ENCODE data around the gene GPS1.

Gene GPS1

DNA sequence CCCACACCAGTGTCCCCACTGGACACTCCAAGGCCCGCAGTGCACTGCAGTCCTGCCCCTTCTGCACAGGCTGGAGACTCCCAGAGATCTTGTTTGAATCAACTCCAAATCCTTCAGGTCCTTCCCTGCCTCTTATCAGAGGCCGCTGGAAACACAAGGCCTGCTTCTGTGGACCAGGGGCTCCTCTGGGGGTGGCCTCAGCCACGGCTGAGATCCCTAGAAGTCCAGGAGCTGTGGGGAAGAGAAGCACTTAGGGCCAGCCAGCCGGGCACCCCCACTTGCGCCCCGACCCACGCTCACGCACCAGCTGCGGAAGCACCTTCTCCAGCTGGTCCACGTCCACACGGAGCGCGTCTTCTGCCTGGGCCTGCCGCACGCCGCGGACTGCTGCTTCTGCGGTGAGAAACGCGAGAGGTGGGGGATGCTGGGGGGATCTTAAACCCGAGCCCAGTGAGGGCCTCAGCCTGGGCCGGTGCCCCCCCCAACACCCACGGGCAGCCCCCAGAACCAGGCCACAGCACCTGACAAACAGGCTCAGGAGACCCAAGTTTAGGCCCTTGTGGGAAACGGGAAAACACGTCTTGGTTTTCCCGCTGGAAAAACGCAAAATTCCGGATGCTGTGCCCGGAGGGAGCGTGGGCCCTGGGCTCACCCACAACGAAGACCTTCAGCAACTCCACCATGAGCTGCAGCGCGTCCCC lies 32.6 kb upstream of the GPS1 start:
- no peak for DNase-seq (ENCODE audit: low read depth)
- H3K4me3 ChIP-seq (ENCODE audit: control insufficient read depth, low read depth, low read length): no peak overlapping the region
- TF ChIP-seq, protein P1, sequence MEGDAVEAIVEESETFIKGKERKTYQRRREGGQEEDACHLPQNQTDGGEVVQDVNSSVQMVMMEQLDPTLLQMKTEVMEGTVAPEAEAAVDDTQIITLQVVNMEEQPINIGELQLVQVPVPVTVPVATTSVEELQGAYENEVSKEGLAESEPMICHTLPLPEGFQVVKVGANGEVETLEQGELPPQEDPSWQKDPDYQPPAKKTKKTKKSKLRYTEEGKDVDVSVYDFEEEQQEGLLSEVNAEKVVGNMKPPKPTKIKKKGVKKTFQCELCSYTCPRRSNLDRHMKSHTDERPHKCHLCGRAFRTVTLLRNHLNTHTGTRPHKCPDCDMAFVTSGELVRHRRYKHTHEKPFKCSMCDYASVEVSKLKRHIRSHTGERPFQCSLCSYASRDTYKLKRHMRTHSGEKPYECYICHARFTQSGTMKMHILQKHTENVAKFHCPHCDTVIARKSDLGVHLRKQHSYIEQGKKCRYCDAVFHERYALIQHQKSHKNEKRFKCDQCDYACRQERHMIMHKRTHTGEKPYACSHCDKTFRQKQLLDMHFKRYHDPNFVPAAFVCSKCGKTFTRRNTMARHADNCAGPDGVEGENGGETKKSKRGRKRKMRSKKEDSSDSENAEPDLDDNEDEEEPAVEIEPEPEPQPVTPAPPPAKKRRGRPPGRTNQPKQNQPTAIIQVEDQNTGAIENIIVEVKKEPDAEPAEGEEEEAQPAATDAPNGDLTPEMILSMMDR (conservative IDR thresholded peaks at IDR 0.05; ENCODE audit: control insufficient read depth, insufficient read depth, low read depth, low read length): no peak

DNA sequence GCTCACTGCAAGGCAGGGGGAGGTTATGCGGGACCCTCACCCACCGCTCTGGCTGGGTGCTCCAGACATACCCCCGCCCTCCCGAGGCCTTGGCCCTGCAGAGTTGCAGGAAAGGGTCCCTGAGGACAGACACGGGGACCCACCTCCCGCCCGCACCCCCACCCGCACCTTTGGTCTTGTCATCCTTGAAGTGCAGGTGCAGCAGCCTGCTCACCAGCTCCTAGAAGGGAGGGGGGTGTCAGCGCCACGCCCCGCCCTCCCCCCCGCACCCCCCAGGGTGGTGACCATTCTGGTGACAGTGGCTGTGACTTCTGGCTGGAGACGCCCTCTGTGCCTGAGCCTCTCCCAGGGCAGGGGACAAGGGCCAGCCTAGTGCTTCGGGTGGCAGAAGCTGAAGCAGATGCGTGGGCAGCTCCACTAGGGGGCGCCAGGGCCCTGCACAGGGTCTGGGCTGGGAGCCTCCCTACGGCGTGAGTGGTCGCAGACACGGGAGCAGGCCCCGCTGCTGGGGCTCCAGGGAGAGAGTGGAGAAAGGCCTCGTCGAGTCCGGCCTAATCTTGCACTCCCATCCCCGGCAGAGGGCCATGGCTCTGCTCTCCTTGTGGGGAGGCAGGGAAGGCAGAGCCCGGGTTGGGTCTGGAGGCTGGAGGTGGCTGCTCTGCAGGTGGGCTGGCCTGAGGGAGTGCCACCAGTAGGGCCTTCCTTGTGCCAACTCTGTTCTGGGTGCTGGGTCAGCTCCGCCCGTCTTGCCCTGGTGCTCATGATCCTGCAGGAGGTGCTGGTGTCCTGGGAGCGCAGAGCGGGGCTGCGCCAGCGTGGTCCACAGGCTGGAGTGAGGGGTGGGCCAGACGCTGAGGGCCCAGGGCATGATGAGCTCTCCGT lies 31.8 kb upstream of the GPS1 start:
- no peak overlapping the region for H3K4me3 ChIP-seq (ENCODE audit: control insufficient read depth, low read depth, low read length)
- TF ChIP-seq, protein P1 (conservative IDR thresholded peaks at IDR 0.05; ENCODE audit: control insufficient read depth, insufficient read depth, low read depth, low read length): peak; percentile 61
- DNase-seq (ENCODE audit: low read depth): peak; percentile 28

DNA sequence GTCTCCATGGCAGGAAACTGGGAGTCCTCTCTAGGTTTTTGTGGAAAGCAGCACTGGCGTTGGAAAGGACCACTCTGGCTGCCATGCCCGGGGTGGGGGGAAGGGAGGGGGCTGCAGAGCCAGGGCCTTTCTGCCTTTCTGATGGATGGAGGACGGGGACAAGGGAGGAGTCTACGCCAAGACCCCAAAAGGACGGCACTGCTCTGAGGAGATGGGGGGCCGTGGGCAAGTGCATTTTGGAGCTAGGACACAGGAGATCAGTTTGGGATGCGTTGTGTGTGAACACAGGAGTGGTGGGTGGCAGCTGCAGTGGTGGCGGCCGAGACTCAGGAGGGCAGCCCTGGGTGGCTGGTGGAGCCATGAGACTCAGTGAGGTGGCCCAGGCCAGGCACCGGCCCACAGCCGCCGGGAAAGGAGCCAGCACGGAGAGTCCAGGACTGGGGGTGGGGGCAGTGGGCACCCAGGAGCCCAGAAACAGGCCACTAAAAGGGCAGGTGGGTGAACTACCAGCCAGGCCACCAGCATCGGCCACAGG lies 31.1 kb upstream of the GPS1 start:
- H3K4me3 ChIP-seq (ENCODE audit: control insufficient read depth, low read depth, low read length): no peak overlapping the region
- TF ChIP-seq, protein P1 (conservative IDR thresholded peaks at IDR 0.05; ENCODE audit: control insufficient read depth, insufficient read depth, low read depth, low read length): no peak
- DNase-seq (ENCODE audit: low read depth): no peak

DNA sequence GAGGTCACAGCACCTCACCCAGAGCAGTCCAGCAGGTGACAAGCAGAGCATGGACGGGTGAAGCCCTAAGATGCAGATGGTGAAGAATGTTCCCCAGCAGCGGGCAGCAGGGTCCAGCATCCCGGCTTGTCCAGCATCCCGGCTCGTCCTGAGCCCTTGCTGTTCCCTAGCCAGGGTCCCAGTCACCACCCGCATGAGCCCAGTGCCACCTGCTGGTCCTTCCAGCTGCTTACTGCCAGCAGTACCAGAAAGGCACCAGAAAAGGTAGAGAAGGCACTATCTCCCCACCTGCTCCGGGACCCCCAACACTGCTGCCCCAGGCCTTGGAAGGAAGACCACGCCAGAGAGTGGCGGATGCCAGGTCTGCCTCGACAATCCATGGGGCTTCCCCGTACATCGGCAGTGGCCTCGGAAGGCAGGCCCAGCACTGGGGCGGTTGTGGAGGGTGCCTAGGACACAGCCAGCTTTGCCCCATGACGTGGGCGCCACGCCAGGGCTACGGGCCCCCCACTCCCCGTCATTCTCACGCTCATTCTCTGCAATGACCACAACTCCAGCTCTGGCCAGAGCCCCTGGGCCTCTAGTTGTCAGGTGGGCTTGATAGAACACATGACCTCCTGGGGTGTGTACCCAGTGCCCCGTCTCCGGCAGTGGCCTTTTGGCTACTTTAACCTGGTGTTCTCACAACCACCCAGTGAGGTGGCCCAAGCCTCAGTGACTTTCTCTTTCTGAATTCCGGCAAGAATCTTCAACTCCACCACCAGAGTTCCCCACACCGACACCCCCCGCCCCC lies 30.4 kb upstream of the GPS1 start:
- TF ChIP-seq, protein P1 (conservative IDR thresholded peaks at IDR 0.05; ENCODE audit: control insufficient read depth, insufficient read depth, low read depth, low read length): peak; percentile 66
- DNase-seq (ENCODE audit: low read depth): peak; percentile 76
- H3K4me3 ChIP-seq (ENCODE audit: control insufficient read depth, low read depth, low read length): peak overlapping the region; percentile 75

DNA sequence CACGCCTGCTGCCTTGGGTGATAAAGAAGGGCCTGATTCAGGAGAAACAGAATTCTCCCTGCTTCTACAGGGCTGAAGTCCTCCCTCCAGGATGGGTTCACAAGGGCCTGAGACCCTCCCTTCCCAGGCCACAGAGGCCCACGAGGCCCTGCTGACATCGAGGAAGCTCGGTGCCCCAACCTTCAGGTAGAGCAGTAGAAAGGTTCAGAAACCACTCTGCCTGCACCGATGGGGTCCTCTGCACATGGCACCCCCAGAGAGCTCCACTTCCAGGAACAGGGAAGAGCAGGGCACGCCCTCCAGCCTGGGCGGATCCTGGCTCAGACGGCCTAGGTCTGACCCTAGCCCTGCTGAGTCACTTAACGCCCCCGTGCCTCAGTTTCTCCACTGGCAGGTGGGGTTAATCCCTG lies 29.8 kb upstream of the GPS1 start:
- peak overlapping the region; percentile 75 for H3K4me3 ChIP-seq (ENCODE audit: control insufficient read depth, low read depth, low read length)
- no peak for DNase-seq (ENCODE audit: low read depth)
- TF ChIP-seq, protein P1 (conservative IDR thresholded peaks at IDR 0.05; ENCODE audit: control insufficient read depth, insufficient read depth, low read depth, low read length): no peak

DNA sequence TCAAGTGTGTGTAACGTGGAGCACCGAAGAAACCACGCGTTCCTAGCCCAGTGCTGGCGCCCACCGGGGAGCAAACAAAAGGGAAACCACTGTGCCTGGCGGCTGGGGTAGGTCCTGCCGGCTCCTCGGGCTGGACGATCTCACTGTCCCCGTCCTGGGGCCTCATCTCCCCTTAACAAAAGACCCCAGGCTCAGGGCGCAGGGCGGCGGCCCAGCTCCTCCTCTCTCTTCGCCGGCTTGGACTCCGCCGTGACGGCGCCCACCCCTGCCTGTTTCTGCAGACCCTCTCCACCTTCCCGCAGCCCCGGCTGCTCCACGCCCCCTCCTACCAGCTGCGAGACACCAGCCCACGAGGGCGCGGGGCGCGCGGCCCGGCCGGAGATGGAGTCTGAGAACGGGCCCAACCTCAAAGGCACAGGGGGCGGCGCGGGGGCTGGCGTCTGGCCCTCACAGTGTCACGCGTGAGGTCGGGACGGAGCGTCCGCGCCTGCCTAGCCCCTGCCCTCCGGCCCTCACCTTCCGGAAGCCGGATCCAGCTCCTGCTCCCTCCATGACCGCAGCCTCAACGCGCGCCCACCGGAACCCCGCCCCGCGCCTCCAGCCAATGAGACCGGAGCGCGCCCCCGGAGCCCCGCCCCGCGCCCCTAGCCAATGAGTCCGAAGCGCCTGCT lies 29.3 kb upstream of the GPS1 start, which contains the start of gene CENPX:
TSS of gene CENPX (minus strand) at position 569 of the 671 bp plus-strand sequence. CDS start at position 552, 17 bp downstream.
- peak within 1 kb of the TSS; percentile 75 for H3K4me3 ChIP-seq (ENCODE audit: control insufficient read depth, low read depth, low read length)
- TF ChIP-seq, protein P1 (conservative IDR thresholded peaks at IDR 0.05; ENCODE audit: control insufficient read depth, insufficient read depth, low read depth, low read length): no peak
- DNase-seq (ENCODE audit: low read depth): no peak
